Uterus (tissue), 4 donors: ENCODE results near the gene MTMR4. TPM values are rescaled to one million over a fixed set of nuclear protein-coding genes. Genes with fewer than 3 reads are reported as not detected.
"Not testable (repeated sequence)": the region's sequence is repeated elsewhere in the genome, so short reads cannot be mapped to it uniquely, and the experiment has no call there.

Source experiments
- DNase-seq, 2 donors: peaks; one replicate each; pipeline ENCODE4 v3.0.0-alpha.2; 2019 to 2020
- H3K27ac ChIP-seq, 2 donors: fragments of 200-600 bp; sonication (generic); 1 replicate in 1 of 2; 2 replicates in 1 of 2; pipeline ENCODE4 v1.5.1; 2016 to 2018
- H3K27me3 ChIP-seq, 2 donors: fragments of 200-600 bp; sonication (generic); one replicate each; pipeline ENCODE4 v1.5.1; 2018 to 2019; ENCODE audit warnings: control low read depth in 1 of 2
- H3K36me3 ChIP-seq, 2 donors: fragments of 200-600 bp; sonication (generic); one replicate each; pipeline ENCODE4 v1.5.1; 2019; ENCODE audit warnings: control low read depth in 1 of 2
- H3K4me1 ChIP-seq, 2 donors: fragments of 200-600 bp; sonication (generic); one replicate each; pipeline ENCODE4 v1.5.1; 2018 to 2019; ENCODE audit warnings: control low read depth in 1 of 2
- H3K4me3 ChIP-seq, 2 donors: fragments of 200-600 bp; sonication (generic); 1 replicate in 1 of 2; 2 replicates in 1 of 2; pipeline ENCODE4 v1.5.1; 2018 to 2019; ENCODE audit warnings: mild to moderate bottlenecking in 1 of 2
- H3K9me3 ChIP-seq, 2 donors: fragments of 200-600 bp; sonication (generic); one replicate each; pipeline ENCODE4 v1.5.1; 2019; ENCODE audit warnings: control low read depth in 1 of 2
- POLR2A ChIP-seq, 2 donors: fragments of 450-650 bp; IDR thresholded peaks; one replicate each; pipeline ENCODE4 v1.6.1; 2016; ENCODE audit warnings: antibody characterized with exemption in 2 of 2, mild to moderate bottlenecking in 1 of 2, moderate library complexity in 1 of 2
- intact Hi-C: fragments of 100-400 bp; cut with DNase I; formaldehyde crosslinking; loops from one replicate; pipeline ENCODE4 v1.15.1; 2023; ENCODE audit warnings: low total_unique reads
- total RNA-seq, 4 donors: library from RNA; depleted of rRNA in 3 of 4; stranded (reverse); fragments of >200 nt in 3 of 4; gene quantifications; one replicate each; pipeline versions ENCODE4 v1.1.0 to v1.2.4, GENCODE V29; 2014 to 2023
- TF ChIP-seq, protein P1 (sequence below), 4 experiments: fragments of 200-600 bp in 2 of 4; fragments of 450-650 bp in 2 of 4; sonication (generic) in 2 of 4; IDR thresholded peaks; one replicate each; pipeline ENCODE4 v1.5.1; 2016 to 2019; ENCODE audit warnings: antibody characterized with exemption in 4 of 4, mild to moderate bottlenecking in 2 of 4, moderate library complexity in 1 of 4
- donor health status: DM: yes; HTN: yes; CAD: no.

Gene MTMR4
- total RNA-seq, 4 donors from 2014 or later: 9.7 to 59.1 (median 25.5) TPM

DNA sequence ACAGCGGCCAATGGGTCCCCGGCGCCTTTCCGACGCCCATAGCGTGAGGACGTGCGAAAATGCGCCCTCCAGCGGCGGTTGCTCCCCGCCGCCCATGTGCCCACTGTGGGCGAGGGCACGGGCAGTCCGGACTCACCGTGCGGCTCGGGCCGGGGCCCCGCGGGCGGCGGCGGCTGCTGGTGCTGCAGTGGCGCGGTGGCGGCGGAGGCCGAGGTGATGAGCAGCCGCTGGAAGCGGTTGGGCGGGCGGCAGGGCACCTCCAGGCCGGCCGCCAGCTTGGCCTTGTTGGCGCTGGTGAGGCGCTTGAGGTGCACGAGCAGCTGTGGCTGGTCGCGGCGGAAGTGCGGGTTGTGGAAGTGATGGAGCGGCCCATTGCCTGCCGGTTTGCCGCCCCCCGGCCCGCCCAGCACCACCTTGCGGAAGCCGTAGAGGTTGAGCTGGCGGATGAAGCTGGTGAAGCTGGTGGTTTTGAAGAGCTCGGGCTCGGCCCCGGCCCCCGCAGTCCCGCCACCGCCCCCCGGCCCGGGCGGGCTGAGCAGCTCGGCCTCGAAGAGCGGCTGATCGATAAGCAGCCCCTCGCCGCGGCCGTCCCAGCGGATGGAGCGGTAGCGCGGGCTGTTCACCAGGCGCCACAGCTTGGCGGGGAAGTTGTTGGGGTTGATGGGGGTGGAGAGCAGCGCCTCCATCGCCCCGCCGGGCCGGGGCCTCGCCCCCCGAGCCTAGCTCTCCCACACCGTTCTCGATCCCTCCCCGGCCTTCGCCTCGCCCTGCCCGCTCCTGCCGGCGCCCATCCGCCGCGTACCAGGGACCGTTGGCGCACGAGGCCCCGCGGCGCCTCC lies 26.6 kb downstream of the MTMR4 start, which contains the start of gene HSF5:
Gene HSF5 (minus strand): TSS at position 820 of the 839 bp plus-strand sequence. CDS start 134 bp downstream, at position 686.
- intact Hi-C loops: no loop called here
- H3K4me3 ChIP-seq: no peak within 1 kb of the TSS
- H3K27ac ChIP-seq: no peak within 1 kb of the TSS
- no peaks in the 10 kb centered on the region for H3K9me3 ChIP-seq
- H3K4me1 ChIP-seq: no peaks in the 10 kb centered on the region
- no peaks in the 10 kb centered on the region for H3K36me3 ChIP-seq
- H3K27me3 ChIP-seq: no peaks in the 10 kb centered on the region
- no peak for DNase-seq
- no peak for TF ChIP-seq POLR2A (IDR thresholded peaks at IDR 0.05)
- TF ChIP-seq, protein P1, sequence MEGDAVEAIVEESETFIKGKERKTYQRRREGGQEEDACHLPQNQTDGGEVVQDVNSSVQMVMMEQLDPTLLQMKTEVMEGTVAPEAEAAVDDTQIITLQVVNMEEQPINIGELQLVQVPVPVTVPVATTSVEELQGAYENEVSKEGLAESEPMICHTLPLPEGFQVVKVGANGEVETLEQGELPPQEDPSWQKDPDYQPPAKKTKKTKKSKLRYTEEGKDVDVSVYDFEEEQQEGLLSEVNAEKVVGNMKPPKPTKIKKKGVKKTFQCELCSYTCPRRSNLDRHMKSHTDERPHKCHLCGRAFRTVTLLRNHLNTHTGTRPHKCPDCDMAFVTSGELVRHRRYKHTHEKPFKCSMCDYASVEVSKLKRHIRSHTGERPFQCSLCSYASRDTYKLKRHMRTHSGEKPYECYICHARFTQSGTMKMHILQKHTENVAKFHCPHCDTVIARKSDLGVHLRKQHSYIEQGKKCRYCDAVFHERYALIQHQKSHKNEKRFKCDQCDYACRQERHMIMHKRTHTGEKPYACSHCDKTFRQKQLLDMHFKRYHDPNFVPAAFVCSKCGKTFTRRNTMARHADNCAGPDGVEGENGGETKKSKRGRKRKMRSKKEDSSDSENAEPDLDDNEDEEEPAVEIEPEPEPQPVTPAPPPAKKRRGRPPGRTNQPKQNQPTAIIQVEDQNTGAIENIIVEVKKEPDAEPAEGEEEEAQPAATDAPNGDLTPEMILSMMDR (IDR thresholded peaks at IDR 0.05): no peak

DNA sequence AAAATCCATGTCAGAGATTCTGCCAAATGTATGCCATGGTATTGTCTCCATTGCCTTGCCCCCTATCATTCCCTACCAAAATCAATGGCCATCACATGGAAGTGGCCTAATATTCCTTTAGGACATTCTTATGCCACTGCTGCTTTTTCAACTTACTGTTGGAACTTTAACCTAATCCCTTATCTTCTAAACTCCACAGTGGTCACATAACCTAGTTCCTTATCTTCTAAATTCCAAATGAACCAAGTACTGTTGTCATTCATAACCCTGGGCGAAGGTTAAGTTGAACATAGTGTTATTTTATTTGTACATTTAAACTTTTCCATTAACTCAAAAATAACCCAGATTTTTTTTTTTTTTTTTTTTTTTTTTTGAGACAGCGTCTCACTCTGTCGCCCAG lies 29.8 kb downstream of the MTMR4 start:
- Histone ChIP-seq H3K4me3 (no peak overlapping the region), H3K36me3 (no peaks in the 10 kb centered on the region), H3K27ac (no peak overlapping the region), H3K9me3 (no peaks in the 10 kb centered on the region), H3K4me1 (no peaks in the 10 kb centered on the region), H3K27me3 (no peaks in the 10 kb centered on the region)
- intact Hi-C loops: no loop called here
- TF ChIP-seq POLR2A (IDR thresholded peaks at IDR 0.05): no peak
- TF ChIP-seq, protein P1 (IDR thresholded peaks at IDR 0.05): no peak
- no peak for DNase-seq

DNA sequence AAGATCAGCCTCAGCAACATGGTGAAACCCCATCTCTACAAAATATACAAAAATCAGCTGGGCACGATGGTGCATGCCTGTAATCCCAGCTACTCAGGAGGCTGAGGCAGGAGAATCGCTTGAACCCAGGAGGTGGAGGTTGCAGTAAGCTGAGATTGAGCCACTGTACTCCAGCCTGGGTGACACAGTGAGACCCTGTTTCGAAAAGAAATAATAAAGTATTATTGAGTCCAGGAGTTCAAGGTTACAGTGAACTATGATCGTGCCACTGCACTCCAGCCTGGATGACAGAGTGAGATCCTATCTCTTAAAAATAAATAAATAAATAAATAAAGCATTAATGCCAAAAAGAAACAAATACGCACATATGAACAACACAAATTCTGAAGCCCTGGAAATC lies 32.6 kb downstream of the MTMR4 start:
- H3K4me3 ChIP-seq, H3K9me3 ChIP-seq, intact Hi-C loops, H3K27ac ChIP-seq, H3K27me3 ChIP-seq, H3K4me1 ChIP-seq, H3K36me3 ChIP-seq, DNase-seq: not testable (repeated sequence)

DNA sequence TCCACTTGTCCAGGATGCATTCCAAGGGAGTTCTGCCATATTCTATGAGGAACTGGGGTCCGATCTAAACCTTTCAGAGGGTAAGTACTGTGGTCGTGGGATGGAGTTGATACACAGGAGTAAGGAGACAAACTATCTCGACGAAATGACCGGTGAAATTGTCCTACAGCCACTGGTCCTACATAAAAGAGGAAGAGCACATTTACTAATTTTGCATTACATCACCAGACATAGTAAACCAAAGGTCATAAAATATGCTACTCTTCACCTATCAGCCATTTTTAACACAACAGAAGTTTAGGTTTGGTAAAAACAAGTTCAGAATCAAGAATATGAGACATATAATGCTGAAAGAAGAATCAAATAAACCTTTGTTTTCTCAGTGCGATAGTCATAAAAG lies 34.3 kb downstream of the MTMR4 start:
- no peak overlapping the region for H3K27ac ChIP-seq
- intact Hi-C loops: no loop called here
- DNase-seq: no peak

DNA sequence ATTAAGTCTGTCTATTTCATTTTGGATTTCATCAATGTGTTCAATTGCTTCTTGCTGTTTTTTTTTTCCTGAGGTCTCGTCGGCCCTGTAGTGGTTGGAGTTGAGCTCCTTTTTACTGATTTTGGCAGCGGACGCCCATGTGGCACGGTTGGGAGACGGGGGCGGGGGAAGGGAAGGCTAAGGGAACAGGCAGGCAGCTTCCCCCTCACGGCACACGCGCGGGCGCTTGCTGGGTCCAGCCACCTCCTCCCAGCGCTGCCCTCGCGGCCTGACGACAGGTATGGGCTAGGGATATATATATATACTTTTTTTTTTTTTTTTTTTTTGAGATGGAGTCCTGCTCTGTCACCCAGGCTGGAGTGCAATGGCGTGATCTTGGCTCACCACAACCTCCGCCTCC lies 37.6 kb downstream of the MTMR4 start:
- no peaks in the 10 kb centered on the region for H3K36me3 ChIP-seq
- no peaks in the 10 kb centered on the region for H3K9me3 ChIP-seq
- H3K27me3 ChIP-seq: no peaks in the 10 kb centered on the region
- TF ChIP-seq, protein P1 (IDR thresholded peaks at IDR 0.05): no peak
- TF ChIP-seq POLR2A (IDR thresholded peaks at IDR 0.05): no peak
- no peak overlapping the region for H3K4me3 ChIP-seq
- intact Hi-C loops: no loop called here
- H3K27ac ChIP-seq: no peak overlapping the region
- no peak for DNase-seq
- H3K4me1 ChIP-seq: no peaks in the 10 kb centered on the region

More for the DNA sequence above, 34.3 kb downstream of the MTMR4 start:
- H3K9me3 ChIP-seq: no peaks in the 10 kb centered on the region
- no peaks in the 10 kb centered on the region for H3K36me3 ChIP-seq
- no peaks in the 10 kb centered on the region for H3K4me1 ChIP-seq
- TF ChIP-seq POLR2A (IDR thresholded peaks at IDR 0.05): no peak
- TF ChIP-seq, protein P1 (IDR thresholded peaks at IDR 0.05): no peak
- no peaks in the 10 kb centered on the region for H3K27me3 ChIP-seq
- no peak overlapping the region for H3K4me3 ChIP-seq
